ENCODE measurements around the gene ZNF778. TPM values are rescaled to one million over a fixed set of nuclear protein-coding genes. Genes with fewer than 3 reads are reported as not detected.
A peak's percentile ranks its signal among the peaks of the same experiment; 100 is the strongest.

ZNF778 gene
- total and polyA plus RNA-seq, 2 experiments from 2014 or later: 1.3 to 2.9 TPM

DNA sequence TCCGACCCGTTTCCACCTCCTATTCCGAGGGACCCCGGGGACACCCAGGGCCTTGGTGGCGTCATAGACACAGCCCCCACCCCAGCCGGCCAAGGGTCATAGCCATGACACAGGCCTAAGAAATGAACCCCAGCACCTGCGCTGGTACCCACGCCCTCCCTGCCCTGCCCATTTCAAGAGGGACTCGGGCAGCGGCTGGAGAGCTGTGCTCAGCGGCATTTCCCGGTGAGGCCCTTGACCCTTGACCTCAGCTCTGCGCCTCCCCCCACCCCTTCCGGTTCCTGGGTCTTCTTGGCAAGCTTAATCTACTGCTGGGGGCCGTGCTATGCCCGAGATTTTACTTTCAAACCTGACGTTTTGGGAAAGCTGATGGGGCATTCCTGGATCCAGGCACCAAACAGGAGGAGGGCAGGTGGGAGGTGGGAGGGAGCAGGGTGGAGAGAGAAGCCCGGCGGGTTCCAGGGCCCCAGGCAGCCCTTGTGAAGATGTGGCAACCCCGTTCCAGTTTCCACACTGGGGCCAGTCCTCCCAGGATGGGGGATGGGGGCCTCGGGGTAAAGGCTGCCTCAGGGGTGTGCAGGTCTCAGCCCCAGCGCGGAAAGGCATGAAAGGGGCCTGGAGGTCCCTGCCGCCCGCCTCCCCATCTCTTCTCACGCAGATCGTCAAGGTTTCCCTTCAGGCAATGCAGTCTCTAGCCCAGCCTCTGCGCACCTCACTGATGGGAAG is 17.2 kb upstream of the ZNF778 start, which contains the start of gene SLC22A31:
Gene SLC22A31, minus strand, starts transcription at position 414 of the 726 bp plus-strand sequence. Its CDS starts 36 bp downstream, at position 378.
- Histone ChIP-seq H2AFZ (no peak within 1 kb of the TSS), H4K20me1 (ENCODE audit: insufficient read depth, poor library complexity, severe bottlenecking) (no peaks in the 10 kb centered on the region), H3K27ac (no peak within 1 kb of the TSS), H3K4me2 (peak within 1 kb of the TSS; percentile 85), H3K4me1 (ENCODE audit: insufficient read depth) (no peaks in the 10 kb centered on the region), H3K9me2 (replicated peaks; ENCODE audit: insufficient read depth) (no peaks in the 10 kb centered on the region), H3K9me3 (ENCODE audit: low read depth) (no peaks in the 10 kb centered on the region), H3K79me2 (no peaks in the 10 kb centered on the region), H3K36me3 (replicated peaks; ENCODE audit: insufficient read depth, low read depth) (no peaks in the 10 kb centered on the region), H3K27me3 (peaks cover 48% of the 10 kb centered on the region), H3K4me3 (no peak within 1 kb of the TSS)
- TF ChIP-seq EZH2phosphoT487 (IDR thresholded peaks at IDR 0.05; ENCODE audit: low read depth, severe bottlenecking, unreplicated experiment) (no peak), EZH2 (IDR thresholded peaks at IDR 0.05; ENCODE audit: borderline replicate concordance) (no peak), CTCF (IDR thresholded peaks at IDR 0.05; ENCODE audit: poor library complexity) (no peak)
- 24% methylated on average over 25 of the region's 28 CpGs for WGBS (ENCODE audit: low lambda C conversion rate, missing lambda C conversion rate)
- peak; percentile 25 for DNase-seq (ENCODE audit: low spot score)

- WGBS (ENCODE audit: low lambda C conversion rate, missing lambda C conversion rate): 3% methylated on average over 24 of the region's 58 CpGs
- peak overlapping the region; percentile 85 for H3K4me2 ChIP-seq
- H4K20me1 ChIP-seq (ENCODE audit: insufficient read depth, poor library complexity, severe bottlenecking): no peaks in the 10 kb centered on the region
Measured at GRCh38 chr16:89200850-89201411, 16.6 kb upstream of the ZNF778 start.

GRCh38 chr16:89201439-89202377 is 15.8 kb upstream of the ZNF778 start:
- Histone ChIP-seq H3K27me3 (peaks cover 48% of the 10 kb centered on the region), H2AFZ (no peak overlapping the region), H3K79me2 (no peaks in the 10 kb centered on the region), H3K9me2 (replicated peaks; ENCODE audit: insufficient read depth) (no peaks in the 10 kb centered on the region), H3K4me2 (peak overlapping the region; percentile 85), H3K4me1 (ENCODE audit: insufficient read depth) (no peaks in the 10 kb centered on the region), H4K20me1 (ENCODE audit: insufficient read depth, poor library complexity, severe bottlenecking) (no peaks in the 10 kb centered on the region), H3K9me3 (ENCODE audit: low read depth) (no peaks in the 10 kb centered on the region), H3K4me3 (no peak overlapping the region), H3K36me3 (replicated peaks; ENCODE audit: insufficient read depth, low read depth) (no peaks in the 10 kb centered on the region), H3K27ac (no peak overlapping the region)
- DNase-seq (ENCODE audit: low spot score): peak; percentile 95
- WGBS (ENCODE audit: low lambda C conversion rate, missing lambda C conversion rate): 1% methylated on average over 48 of the region's 111 CpGs
- TF ChIP-seq EZH2phosphoT487 (IDR thresholded peaks at IDR 0.05; ENCODE audit: low read depth, severe bottlenecking, unreplicated experiment) (no peak), EZH2 (IDR thresholded peaks at IDR 0.05; ENCODE audit: borderline replicate concordance) (no peak), CTCF (IDR thresholded peaks at IDR 0.05; ENCODE audit: poor library complexity) (no peak)

More at GRCh38 chr16:89200850-89201411, 16.6 kb upstream of the ZNF778 start:
- no peak overlapping the region for H2AFZ ChIP-seq
- TF ChIP-seq CTCF (IDR thresholded peaks at IDR 0.05; ENCODE audit: poor library complexity) (no peak), EZH2 (IDR thresholded peaks at IDR 0.05; ENCODE audit: borderline replicate concordance) (peak; percentile 89), EZH2phosphoT487 (IDR thresholded peaks at IDR 0.05; ENCODE audit: low read depth, severe bottlenecking, unreplicated experiment) (peak; percentile 58)
- H3K36me3 ChIP-seq (replicated peaks; ENCODE audit: insufficient read depth, low read depth): no peaks in the 10 kb centered on the region
- H3K79me2 ChIP-seq: no peaks in the 10 kb centered on the region
- DNase-seq (ENCODE audit: low spot score): peak; percentile 29
- no peaks in the 10 kb centered on the region for H3K4me1 ChIP-seq (ENCODE audit: insufficient read depth)
- H3K27me3 ChIP-seq: peaks cover 48% of the 10 kb centered on the region
- H3K9me3 ChIP-seq (ENCODE audit: low read depth): no peaks in the 10 kb centered on the region
- no peak overlapping the region for H3K27ac ChIP-seq
- H3K4me3 ChIP-seq: no peak overlapping the region
- H3K9me2 ChIP-seq (replicated peaks; ENCODE audit: insufficient read depth): no peaks in the 10 kb centered on the region

Data from hepatocyte (in vitro differentiated cells).